GM10266 (cell line): Measurements from ENCODE around the gene PSG2.
"Not testable (repeated sequence)": the region's sequence is repeated elsewhere in the genome, so short reads cannot be mapped to it uniquely, and the experiment has no call there.

ENCODE experiments used
- DNase-seq: peaks from one replicate; pipeline ENCODE4 v3.0.0; 2012; ENCODE audit errors: extremely low spot score
- CTCF ChIP-seq: IDR thresholded peaks from 2 replicates; pipeline ENCODE4 v1.5.1; 2012; ENCODE audit warnings: mild to moderate bottlenecking, low read depth; ENCODE audit not compliant: control insufficient read depth, insufficient read depth; ENCODE audit errors: missing control alignments

Gene PSG2

GRCh38 chr19:43082601-43083000, at the start of gene PSG2:
Gene PSG2, minus strand, starts transcription at chr19:43082701. Its CDS starts 132 bp downstream, at chr19:43082569.
- DNase-seq, result not testable (repeated sequence)

GRCh38 chr19:43131281-43131842, 48.9 kb upstream of the PSG2 start:
- not testable (repeated sequence) for DNase-seq

GRCh38 chr19:43129197-43129596, 46.7 kb upstream of the PSG2 start:
- not testable (repeated sequence) for DNase-seq

- DNase-seq, result not testable (repeated sequence)
Measured at GRCh38 chr19:43127336-43127735, 44.8 kb upstream of the PSG2 start.

- no peak for DNase-seq
- no peak for TF ChIP-seq CTCF
Measured at GRCh38 chr19:43126720-43127119, 44.2 kb upstream of the PSG2 start.

GRCh38 chr19:43124360-43124759, 41.9 kb upstream of the PSG2 start:
- no peak for TF ChIP-seq CTCF
- DNase-seq, result no peak

GRCh38 chr19:43120433-43121026, 38.0 kb upstream of the PSG2 start:
- DNase-seq, result not testable (repeated sequence)

GRCh38 chr19:43119526-43119925, 37.0 kb upstream of the PSG2 start:
- not testable (repeated sequence) for DNase-seq

GRCh38 chr19:43116421-43116820, 33.9 kb upstream of the PSG2 start:
- not testable (repeated sequence) for DNase-seq

GRCh38 chr19:43115548-43115947, 33.0 kb upstream of the PSG2 start:
- not testable (repeated sequence) for DNase-seq

GRCh38 chr19:43115064-43115463, 32.6 kb upstream of the PSG2 start:
- DNase-seq, result not testable (repeated sequence)

- DNase-seq, result not testable (repeated sequence)
Measured at GRCh38 chr19:43114626-43115025, 32.1 kb upstream of the PSG2 start.

GRCh38 chr19:43107401-43107800, 24.9 kb upstream of the PSG2 start:
- not testable (repeated sequence) for DNase-seq

- TF ChIP-seq CTCF, result no peak
- DNase-seq, result no peak
Measured at GRCh38 chr19:43105496-43105895, 23.0 kb upstream of the PSG2 start.

- DNase-seq, result not testable (repeated sequence)
Measured at GRCh38 chr19:43104215-43104850, 21.8 kb upstream of the PSG2 start.
